Neural progenitor cell (in vitro differentiated cells): ENCODE data around the gene C11orf86.

ENCODE experiments used
- EZH2 ChIP-seq: fragments of 200-600 bp; sonication (generic); IDR thresholded peaks from 2 replicates; pipeline ENCODE4 v1.6.1; 2017; ENCODE audit warnings: antibody characterized with exemption, mild to moderate bottlenecking, moderate library complexity
- TF ChIP-seq, protein P1 (sequence below): fragments of 200-600 bp; sonication (generic); IDR thresholded peaks from 2 replicates; pipeline ENCODE4 v1.5.1; 2017; ENCODE audit warnings: antibody characterized with exemption, mild to moderate bottlenecking

DNA sequence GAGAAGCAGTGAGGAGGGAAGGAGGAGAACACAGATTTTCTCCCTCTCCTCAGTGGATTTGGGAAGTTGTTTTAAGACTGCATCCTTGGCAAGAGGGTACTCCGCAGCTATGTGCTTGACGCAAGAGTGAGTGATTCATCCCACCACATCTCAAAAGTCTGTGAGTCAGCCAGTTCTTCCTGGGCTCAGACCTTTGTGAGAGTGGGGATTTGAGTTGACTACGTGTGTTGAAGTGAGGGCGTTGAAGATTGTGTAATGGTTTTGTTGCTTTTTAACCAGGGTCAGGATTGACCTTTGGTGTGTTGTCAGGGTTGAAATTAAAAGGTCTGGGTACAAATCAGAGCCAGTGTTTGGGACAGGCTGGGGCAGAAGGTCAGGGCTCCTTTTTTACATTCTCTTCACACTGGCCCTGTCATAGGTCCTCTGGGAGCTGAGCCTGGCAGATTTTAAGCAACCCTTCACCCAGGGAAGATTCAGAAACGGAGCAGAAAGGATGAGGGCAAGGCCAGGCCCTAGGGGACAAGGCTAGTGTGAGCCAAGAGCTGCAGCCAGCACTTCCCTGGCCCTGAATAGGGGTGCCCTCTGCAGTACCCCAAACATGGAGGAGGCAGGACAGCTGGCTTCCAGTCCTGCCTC is 4.2 kb upstream of the C11orf86 start:
- TF ChIP-seq, protein P1, sequence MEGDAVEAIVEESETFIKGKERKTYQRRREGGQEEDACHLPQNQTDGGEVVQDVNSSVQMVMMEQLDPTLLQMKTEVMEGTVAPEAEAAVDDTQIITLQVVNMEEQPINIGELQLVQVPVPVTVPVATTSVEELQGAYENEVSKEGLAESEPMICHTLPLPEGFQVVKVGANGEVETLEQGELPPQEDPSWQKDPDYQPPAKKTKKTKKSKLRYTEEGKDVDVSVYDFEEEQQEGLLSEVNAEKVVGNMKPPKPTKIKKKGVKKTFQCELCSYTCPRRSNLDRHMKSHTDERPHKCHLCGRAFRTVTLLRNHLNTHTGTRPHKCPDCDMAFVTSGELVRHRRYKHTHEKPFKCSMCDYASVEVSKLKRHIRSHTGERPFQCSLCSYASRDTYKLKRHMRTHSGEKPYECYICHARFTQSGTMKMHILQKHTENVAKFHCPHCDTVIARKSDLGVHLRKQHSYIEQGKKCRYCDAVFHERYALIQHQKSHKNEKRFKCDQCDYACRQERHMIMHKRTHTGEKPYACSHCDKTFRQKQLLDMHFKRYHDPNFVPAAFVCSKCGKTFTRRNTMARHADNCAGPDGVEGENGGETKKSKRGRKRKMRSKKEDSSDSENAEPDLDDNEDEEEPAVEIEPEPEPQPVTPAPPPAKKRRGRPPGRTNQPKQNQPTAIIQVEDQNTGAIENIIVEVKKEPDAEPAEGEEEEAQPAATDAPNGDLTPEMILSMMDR = no peak
- no peak for TF ChIP-seq EZH2
